GM18505 (cell line): ENCODE measurements around the gene PANK3.

Source experiments
- ATAC-seq: cut with Tn5 transposase; IDR thresholded peaks from one replicate; pipeline ENCODE4 v1.9.1; 2021; ENCODE audit not compliant: unreplicated experiment
- POLR2A ChIP-seq: IDR thresholded peaks from 4 replicates; pipeline ENCODE4 v1.6.1; 2011; ENCODE audit warnings: borderline replicate concordance; ENCODE audit not compliant: insufficient read depth, insufficient read length; ENCODE audit errors: extremely low read depth

PANK3 gene

DNA sequence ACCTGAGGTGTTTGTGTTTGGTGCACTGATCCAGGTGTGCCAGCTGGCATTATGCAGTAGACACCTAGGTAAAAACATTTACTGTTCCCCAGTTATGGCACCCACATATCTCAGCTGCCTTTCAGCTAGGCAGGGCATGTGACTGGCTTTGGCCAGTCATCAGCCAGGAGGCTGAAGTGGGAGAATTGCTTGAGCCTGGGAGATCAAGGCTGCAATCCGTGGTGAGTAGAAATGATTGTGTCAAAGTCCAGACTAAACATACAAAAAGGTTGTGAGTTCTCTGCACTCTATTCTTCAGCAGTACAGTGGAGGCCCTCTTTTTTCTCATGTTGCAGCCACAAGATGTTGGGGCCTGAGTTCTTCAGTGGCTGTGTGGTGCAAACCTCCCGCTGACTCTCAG, 53.3 kb downstream of the PANK3 start:
- no peak for TF ChIP-seq POLR2A

DNA sequence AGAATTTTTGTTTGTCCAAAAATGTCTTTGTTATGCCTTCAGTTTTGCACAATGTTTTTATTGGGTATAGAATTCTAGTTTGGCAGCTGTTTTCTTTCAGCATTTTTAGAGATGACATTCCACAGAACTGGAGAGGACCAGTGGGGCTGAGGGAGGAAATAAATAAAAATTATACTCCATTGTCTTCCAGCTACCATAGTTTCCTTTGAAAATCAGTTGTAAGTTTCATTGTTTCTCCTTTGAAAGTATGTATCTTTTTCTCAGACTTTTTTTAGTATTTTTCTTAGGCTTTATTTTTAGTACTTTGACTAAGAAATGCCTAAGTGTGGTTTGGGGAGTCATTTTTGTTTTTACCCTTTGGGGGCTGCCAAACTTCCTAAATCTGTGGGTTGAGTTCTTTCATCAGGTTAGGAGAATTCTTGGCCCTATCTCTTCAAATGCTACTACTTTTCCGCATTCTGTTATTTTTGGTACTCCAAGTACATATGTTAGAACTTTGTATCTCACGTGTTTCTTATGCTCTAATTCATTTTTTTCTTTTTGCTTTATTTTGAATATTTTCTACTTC, 65.2 kb downstream of the PANK3 start:
- no peak for ATAC-seq
- no peak for TF ChIP-seq POLR2A

More for the DNA sequence above, 53.3 kb downstream of the PANK3 start:
- no peak for ATAC-seq

DNA sequence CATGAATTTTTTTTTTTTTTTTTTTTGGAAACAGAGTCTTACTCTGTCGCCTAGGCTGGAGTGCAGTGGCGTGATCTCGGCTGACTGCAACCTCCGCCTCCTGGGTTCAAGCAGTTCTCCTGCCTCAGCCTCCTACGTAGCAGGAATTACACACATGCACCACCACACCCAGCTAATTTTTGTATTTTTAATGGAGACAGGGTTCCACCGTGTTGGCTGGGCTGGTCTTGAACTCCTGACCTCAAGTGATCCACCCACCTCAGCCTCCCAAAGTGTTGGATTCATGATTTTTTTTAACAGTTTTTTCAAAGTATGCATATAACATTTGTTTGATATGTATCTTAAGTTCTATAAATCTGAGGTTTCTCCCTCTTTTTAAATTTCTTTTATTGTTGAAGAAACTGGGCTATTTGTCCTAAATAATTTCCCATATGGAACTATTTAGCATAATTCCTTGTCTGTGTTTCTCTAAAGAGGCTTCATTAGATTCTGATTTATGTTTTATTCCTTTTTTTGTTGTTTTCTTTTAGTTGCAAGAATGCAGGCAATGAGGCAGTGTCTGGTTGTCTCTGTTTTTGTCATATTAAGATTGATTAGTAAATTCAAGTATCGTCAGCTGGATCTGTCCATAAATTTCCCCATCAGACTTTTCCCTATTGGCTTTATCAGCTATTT, 76.5 kb downstream of the PANK3 start:
- ATAC-seq, result no peak
- TF ChIP-seq POLR2A, result no peak
